ENCODE results near the gene SV2C. TPM values are rescaled to one million over a fixed set of nuclear protein-coding genes. Genes with fewer than 3 reads are reported as not detected.

SV2C gene
- total RNA-seq, 2 experiments from 2014 or later: not detected

- Mint-ChIP-seq H3K36me3 (no peaks in the 10 kb centered on the region), H3K4me1 (peaks cover 6% of the 10 kb centered on the region), H3K27me3 (no peaks in the 10 kb centered on the region), H3K27ac (no peak overlapping the region), H3K9me3 (no peaks in the 10 kb centered on the region), H3K4me3 (no peak overlapping the region)
- DNase-seq: no peak
These were observed 113.3 kb downstream of the SV2C start for GRCh38 chr5:76196457-76196856.

- no peak overlapping the region for H3K27ac Mint-ChIP-seq
- no peaks in the 10 kb centered on the region for H3K9me3 Mint-ChIP-seq
- H3K4me3 Mint-ChIP-seq: no peak overlapping the region
These were observed 113.8 kb downstream of the SV2C start for GRCh38 chr5:76196886-76197489.

GRCh38 chr5:76197726-76198125 is 114.5 kb downstream of the SV2C start:
- Mint-ChIP-seq H3K27me3 (peaks cover 3% of the 10 kb centered on the region), H3K36me3 (no peaks in the 10 kb centered on the region), H3K9me3 (no peaks in the 10 kb centered on the region), H3K4me1 (peaks cover 6% of the 10 kb centered on the region), H3K4me3 (no peak overlapping the region), H3K27ac (no peak overlapping the region)
- DNase-seq: no peak

More at GRCh38 chr5:76196886-76197489, 113.8 kb downstream of the SV2C start:
- Mint-ChIP-seq H3K27me3 (no peaks in the 10 kb centered on the region), H3K4me1 (peaks cover 6% of the 10 kb centered on the region), H3K36me3 (no peaks in the 10 kb centered on the region)
- no peak for DNase-seq

DNA sequence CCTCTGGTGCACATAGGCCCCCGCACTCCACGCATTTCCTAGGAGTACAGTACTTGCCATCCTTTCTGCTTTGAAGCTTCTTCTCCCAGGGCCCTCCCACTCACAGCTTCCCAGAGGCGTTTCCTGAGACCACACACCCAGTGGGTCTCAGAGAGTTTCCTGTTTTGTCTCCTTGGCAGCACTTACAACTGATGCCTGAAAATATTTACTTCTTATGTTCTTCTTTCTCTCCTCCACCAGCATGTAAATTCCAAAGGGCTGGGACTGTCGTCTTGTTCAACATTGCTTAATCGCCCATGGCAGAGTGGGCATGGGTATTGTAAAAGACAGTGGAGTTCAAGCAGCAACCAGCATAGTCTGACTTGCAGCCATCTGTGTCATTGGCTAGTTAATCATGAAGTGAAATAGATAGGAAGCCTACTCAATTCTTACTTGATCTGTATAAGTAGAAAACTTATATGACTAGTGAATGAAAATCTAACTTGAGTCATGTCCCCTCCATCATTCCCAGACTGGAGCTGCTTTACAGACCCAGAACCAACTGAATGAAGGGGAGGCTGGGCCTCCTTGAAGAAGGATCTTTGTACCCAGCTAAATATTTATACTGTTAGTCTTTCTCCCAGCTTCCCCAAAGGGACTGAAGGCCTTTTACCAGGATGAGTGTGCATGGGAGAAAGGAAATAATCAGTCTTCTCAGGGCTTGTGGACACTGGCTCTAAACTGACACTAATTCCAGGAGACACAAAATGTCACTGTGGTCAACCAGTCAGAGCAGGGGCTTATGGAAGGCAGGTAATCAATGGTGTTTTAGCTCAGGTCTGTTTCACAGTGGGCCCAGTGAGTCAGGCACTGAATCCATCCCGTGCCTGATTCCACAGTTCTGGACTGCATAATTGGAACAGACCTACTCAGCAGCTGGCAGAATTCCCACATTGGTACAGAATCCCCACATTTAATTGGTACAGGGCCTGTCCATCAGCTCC is 116.4 kb downstream of the SV2C start:
- Mint-ChIP-seq H3K4me1 (peaks cover 6% of the 10 kb centered on the region), H3K27me3 (peaks cover 3% of the 10 kb centered on the region), H3K9me3 (no peaks in the 10 kb centered on the region), H3K4me3 (no peak overlapping the region), H3K27ac (no peak overlapping the region), H3K36me3 (no peaks in the 10 kb centered on the region)
- DNase-seq: no peak

GRCh38 chr5:76202182-76202581 is 119.0 kb downstream of the SV2C start:
- Mint-ChIP-seq H3K36me3 (no peaks in the 10 kb centered on the region), H3K9me3 (no peaks in the 10 kb centered on the region), H3K27me3 (peaks cover 3% of the 10 kb centered on the region), H3K4me3 (no peak overlapping the region), H3K4me1 (peaks cover 6% of the 10 kb centered on the region), H3K27ac (no peak overlapping the region)
- no peak for DNase-seq

DNA sequence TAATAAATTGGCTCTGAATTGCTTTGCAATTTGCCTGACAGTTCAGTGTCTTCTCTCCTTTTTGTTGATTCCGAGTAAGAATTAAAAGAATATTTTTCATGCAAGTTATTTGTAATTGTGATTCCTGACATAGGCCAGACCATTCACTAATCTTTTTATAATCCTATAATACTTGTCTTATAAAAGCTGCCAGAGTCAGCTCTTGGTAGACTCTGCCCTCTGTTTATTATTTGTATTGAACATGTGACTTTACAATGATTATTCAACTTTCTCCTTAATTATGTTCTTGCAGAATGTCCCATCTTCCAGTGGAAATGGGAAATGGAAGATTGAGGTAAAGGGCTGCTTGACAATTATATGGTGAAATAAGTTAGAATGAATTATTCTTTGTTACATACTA is 121.0 kb downstream of the SV2C start:
- no peak for DNase-seq
- peaks cover 5% of the 10 kb centered on the region for H3K4me1 Mint-ChIP-seq
- H3K27ac Mint-ChIP-seq: no peak overlapping the region
- H3K36me3 Mint-ChIP-seq: no peaks in the 10 kb centered on the region
- no peak overlapping the region for H3K4me3 Mint-ChIP-seq
- H3K9me3 Mint-ChIP-seq: no peaks in the 10 kb centered on the region
- H3K27me3 Mint-ChIP-seq: peaks cover 3% of the 10 kb centered on the region

DNA sequence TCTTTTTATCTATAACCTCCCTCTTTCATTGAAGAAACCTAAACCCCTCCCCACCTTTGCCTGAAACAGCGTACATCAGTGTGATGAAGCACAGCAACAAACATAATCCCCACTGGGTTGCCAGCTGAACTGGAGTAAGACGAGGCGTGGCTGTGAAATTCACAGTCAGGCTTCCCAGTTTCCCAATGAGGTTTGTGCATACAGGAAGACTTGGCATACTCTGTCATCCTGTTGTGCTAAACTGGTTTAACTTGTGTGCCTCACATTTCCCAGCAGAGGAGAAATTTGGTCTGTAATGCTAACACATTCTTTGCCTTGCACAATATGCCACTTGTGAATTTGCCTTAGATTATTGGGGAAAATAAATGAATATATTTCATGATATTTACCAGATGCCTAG is 121.5 kb downstream of the SV2C start:
- no peak overlapping the region for H3K27ac Mint-ChIP-seq
- no peak overlapping the region for H3K4me3 Mint-ChIP-seq
- H3K36me3 Mint-ChIP-seq: no peaks in the 10 kb centered on the region
- peaks cover 2% of the 10 kb centered on the region for H3K9me3 Mint-ChIP-seq
- no peak for DNase-seq
- peaks cover 2% of the 10 kb centered on the region for H3K4me1 Mint-ChIP-seq
- H3K27me3 Mint-ChIP-seq: peaks cover 3% of the 10 kb centered on the region

- DNase-seq: no peak
- H3K27me3 Mint-ChIP-seq: peaks cover 3% of the 10 kb centered on the region
- no peak overlapping the region for H3K27ac Mint-ChIP-seq
- no peaks in the 10 kb centered on the region for H3K4me1 Mint-ChIP-seq
- H3K9me3 Mint-ChIP-seq: peaks cover 5% of the 10 kb centered on the region
- no peak overlapping the region for H3K4me3 Mint-ChIP-seq
- no peaks in the 10 kb centered on the region for H3K36me3 Mint-ChIP-seq
These were observed 123.9 kb downstream of the SV2C start for GRCh38 chr5:76207120-76207519.

DNA sequence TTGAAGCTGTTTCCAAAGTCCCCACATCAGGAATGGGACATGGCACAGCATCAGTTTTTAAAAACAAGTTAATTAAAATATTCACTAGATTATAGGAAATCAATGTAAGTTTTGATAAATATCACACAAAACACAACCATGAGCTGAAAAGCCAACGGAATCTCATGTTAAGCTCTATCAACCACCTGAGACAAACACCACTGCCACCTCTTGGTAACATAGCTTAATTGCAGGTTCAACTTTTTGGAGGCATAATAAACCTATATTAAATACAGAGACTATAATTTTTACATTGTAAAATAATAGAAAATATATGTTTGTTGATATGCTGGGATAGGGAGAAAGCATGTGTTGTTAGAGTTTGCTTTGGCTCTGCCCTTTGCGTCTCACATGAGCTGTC is 126.1 kb downstream of the SV2C start:
- H3K36me3 Mint-ChIP-seq: no peaks in the 10 kb centered on the region

DNA sequence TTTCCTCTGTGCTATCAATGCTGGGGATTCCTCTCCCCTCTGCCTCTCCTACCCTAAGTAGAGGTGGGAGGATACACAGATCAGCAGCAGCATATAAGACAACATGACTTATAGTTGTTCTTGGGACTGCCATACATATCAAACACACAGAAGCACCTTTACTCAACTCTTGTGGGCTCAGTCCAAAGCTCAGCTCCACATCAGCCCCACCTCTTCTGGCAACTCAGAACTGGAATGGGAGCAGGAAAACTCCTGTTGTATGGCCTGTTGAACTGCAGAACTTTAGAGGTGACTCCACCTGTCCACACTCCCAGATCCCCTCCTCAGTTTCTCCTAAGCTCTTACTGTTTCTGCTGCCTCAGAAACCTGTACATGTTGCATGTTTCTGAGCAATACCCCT is 127.8 kb downstream of the SV2C start:
- Mint-ChIP-seq H3K9me3 (peaks cover 5% of the 10 kb centered on the region), H3K36me3 (no peaks in the 10 kb centered on the region), H3K27ac (no peak overlapping the region), H3K4me3 (no peak overlapping the region), H3K4me1 (no peaks in the 10 kb centered on the region), H3K27me3 (no peaks in the 10 kb centered on the region)
- no peak for DNase-seq

More for the DNA sequence above, 126.1 kb downstream of the SV2C start:
- Mint-ChIP-seq H3K4me3 (no peak overlapping the region), H3K27ac (no peak overlapping the region), H3K27me3 (no peaks in the 10 kb centered on the region), H3K4me1 (no peaks in the 10 kb centered on the region), H3K9me3 (peaks cover 5% of the 10 kb centered on the region)
- DNase-seq: no peak

GRCh38 chr5:76213858-76214257 is 130.7 kb downstream of the SV2C start:
- H3K27ac Mint-ChIP-seq: no peak overlapping the region
- no peak overlapping the region for H3K4me3 Mint-ChIP-seq
- H3K9me3 Mint-ChIP-seq: peaks cover 5% of the 10 kb centered on the region
- H3K36me3 Mint-ChIP-seq: no peaks in the 10 kb centered on the region
- no peak for DNase-seq
- no peaks in the 10 kb centered on the region for H3K4me1 Mint-ChIP-seq
- H3K27me3 Mint-ChIP-seq: no peaks in the 10 kb centered on the region

DNA sequence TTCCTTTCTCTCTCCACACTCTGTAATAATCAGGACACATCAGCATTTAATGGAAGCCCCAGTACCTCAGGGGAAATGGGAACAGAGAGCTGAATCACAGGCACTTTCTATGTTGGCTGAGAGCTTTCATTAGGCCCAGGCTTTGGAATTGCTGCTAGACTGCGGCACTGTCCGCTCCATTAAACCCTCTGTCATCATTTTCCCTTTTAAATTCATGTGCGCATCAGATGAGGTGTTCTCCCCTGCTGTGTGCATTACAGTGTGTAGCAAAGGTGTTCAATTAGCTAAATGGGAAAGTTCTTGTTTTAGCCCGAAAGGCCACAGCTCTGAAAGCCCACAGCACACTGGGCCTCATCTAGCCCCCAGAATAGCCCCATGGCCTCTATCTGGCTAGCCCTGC is 133.6 kb downstream of the SV2C start:
- Mint-ChIP-seq H3K4me1 (no peaks in the 10 kb centered on the region), H3K27me3 (no peaks in the 10 kb centered on the region), H3K9me3 (no peaks in the 10 kb centered on the region), H3K4me3 (no peak overlapping the region), H3K36me3 (no peaks in the 10 kb centered on the region), H3K27ac (no peak overlapping the region)
- no peak for DNase-seq

- no peak overlapping the region for H3K4me3 Mint-ChIP-seq
- no peak for DNase-seq
- H3K27me3 Mint-ChIP-seq: peaks cover 7% of the 10 kb centered on the region
- no peaks in the 10 kb centered on the region for H3K36me3 Mint-ChIP-seq
- no peaks in the 10 kb centered on the region for H3K9me3 Mint-ChIP-seq
- no peak overlapping the region for H3K27ac Mint-ChIP-seq
- H3K4me1 Mint-ChIP-seq: no peaks in the 10 kb centered on the region
These were observed 136.5 kb downstream of the SV2C start for GRCh38 chr5:76219636-76220035.

GRCh38 chr5:76221311-76221710 is 138.1 kb downstream of the SV2C start:
- no peaks in the 10 kb centered on the region for H3K36me3 Mint-ChIP-seq
- no peak for DNase-seq
- H3K4me1 Mint-ChIP-seq: no peaks in the 10 kb centered on the region
- H3K27me3 Mint-ChIP-seq: peaks cover 7% of the 10 kb centered on the region
- no peaks in the 10 kb centered on the region for H3K9me3 Mint-ChIP-seq
- no peak overlapping the region for H3K27ac Mint-ChIP-seq
- H3K4me3 Mint-ChIP-seq: no peak overlapping the region

DNA sequence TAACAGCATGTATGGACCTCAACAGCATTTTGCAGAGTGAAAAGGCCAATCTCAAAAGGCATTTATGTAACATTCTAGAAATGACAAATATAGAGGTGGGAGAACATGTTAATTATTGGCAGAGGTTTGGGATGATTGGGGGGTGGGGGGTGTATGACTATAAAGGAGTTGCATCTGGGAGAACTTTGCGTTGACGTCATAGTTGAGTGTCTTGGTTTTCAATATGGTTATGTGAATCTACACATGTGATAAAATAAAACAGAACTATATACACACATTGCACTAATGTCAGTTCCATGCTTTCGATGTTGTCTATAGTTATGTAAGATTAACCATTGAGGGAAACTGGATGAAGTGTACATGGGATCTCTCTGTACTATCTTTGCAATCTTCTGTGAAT is 139.1 kb downstream of the SV2C start:
- Mint-ChIP-seq H3K36me3 (no peaks in the 10 kb centered on the region), H3K4me3 (no peak overlapping the region), H3K9me3 (no peaks in the 10 kb centered on the region), H3K27ac (no peak overlapping the region), H3K27me3 (peaks cover 7% of the 10 kb centered on the region), H3K4me1 (no peaks in the 10 kb centered on the region)
- DNase-seq: no peak

- Mint-ChIP-seq H3K4me3 (no peak overlapping the region), H3K27ac (no peak overlapping the region), H3K4me1 (no peaks in the 10 kb centered on the region), H3K36me3 (no peaks in the 10 kb centered on the region), H3K9me3 (no peaks in the 10 kb centered on the region), H3K27me3 (peaks cover 7% of the 10 kb centered on the region)
- no peak for DNase-seq
These were observed 140.5 kb downstream of the SV2C start for GRCh38 chr5:76223696-76224095.

Data from activated naive CD8-positive, alpha-beta T cell treated with anti-CD3 and anti-CD28 coated beads for 36 hours (primary cell).